ENCODE results near the gene GCDH.
A peak's percentile ranks its signal among the peaks of the same experiment; 100 is the strongest.

Gene GCDH

DNA sequence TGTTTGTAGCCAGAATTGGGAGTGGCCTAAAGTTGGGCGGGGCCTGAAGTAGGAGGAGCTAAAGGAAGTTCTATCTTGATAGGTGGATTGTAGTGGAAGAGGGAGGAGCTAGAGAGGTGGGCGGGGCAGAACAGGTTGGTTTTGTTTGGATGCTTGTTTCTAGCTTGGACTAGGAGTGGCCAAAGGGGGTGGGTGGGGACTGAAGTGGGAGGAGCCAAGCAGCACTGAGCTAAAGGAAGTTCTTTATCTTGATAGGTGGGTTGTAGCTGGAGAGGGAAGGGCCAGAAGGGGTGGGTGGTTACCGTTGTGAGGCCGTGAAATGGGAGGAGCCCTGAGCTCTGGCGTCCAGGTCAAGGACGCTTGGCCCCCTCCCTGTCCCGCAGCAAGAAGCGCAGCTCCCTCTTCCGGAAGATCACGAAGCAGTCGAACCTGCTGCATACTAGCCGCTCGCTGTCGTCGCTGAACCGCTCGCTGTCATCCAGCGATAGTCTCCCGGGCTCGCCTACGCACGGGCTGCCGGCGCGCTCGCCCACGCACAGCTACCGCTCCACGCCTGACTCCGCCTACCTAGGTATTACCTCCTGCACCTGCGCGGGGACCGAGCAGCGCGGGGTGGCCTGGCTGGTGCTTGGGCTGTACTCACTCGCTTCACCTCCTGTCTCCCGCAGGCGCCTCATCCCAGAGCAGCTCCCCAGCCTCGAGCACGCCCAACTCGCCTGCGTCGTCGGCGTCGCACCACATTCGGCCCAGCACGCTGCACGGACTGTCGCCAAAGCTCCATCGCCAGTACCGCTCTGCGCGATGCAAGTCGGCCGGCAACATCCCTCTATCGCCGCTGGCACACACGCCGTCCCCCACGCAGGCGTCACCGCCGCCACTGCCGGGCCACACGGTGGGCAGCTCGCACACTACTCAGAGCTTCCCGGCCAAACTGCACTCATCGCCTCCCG, 17.7 kb upstream of the GCDH start:
- peak overlapping the region in 3 of 5 donors; percentile 8 to 57 (median 39) for H3K4me3 ChIP-seq (ENCODE audit: low read depth in 1 of 5, low read length in 5 of 5)
- H3K36me3 ChIP-seq (ENCODE audit: control insufficient read depth in 5 of 5, insufficient read depth in 5 of 5, low read length in 5 of 5) = peaks cover 4 to 30% (median 19%) of the 10 kb centered on the region in 5 donors
- no peak overlapping the region for H3K27ac ChIP-seq (ENCODE audit: low read depth, low read length)
- peaks cover 0 to 5% (median 0%) of the 10 kb centered on the region in 5 donors for H3K9me3 ChIP-seq (ENCODE audit: control insufficient read depth in 5 of 5, low read length in 5 of 5)
- H3K4me1 ChIP-seq (ENCODE audit: control insufficient read depth in 5 of 5, insufficient read depth in 5 of 5, low read length in 5 of 5) = peaks cover 0 to 12% (median 4%) of the 10 kb centered on the region in 5 donors
- no peak overlapping the region for H3K9ac ChIP-seq (ENCODE audit: low read length in 5 of 5)
- H3K27me3 ChIP-seq (ENCODE audit: control insufficient read depth in 5 of 5, insufficient read depth in 4 of 5, low read length in 5 of 5) = peaks cover 0 to 8% (median 5%) of the 10 kb centered on the region in 5 donors

DNA sequence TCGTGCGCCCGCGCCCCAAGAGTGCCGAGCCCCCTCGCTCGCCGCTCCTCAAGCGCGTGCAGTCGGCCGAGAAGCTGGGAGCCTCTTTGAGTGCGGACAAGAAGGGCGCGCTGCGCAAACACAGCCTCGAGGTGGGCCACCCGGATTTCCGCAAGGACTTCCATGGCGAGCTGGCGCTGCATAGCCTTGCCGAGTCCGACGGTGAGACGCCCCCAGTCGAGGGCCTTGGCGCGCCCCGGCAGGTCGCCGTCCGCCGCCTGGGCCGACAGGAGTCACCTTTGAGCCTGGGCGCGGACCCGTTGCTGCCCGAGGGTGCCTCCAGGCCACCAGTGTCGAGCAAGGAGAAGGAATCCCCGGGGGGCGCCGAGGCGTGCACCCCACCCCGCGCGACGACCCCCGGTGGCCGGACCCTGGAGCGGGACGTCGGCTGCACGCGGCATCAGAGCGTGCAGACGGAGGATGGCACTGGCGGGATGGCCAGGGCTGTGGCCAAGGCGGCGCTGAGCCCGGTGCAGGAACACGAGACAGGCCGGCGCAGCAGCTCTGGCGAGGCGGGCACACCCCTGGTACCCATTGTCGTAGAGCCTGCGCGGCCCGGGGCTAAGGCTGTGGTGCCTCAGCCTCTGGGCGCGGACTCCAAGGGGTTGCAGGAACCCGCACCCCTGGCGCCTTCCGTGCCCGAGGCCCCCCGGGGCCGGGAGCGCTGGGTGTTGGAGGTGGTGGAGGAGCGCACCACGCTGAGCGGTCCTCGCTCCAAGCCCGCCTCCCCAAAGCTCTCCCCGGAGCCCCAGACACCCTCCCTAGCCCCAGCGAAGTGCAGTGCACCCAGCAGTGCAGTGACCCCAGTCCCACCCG, 16.8 kb upstream of the GCDH start:
- no peak overlapping the region for H3K27ac ChIP-seq (ENCODE audit: low read depth, low read length)
- H3K27me3 ChIP-seq (ENCODE audit: control insufficient read depth in 5 of 5, insufficient read depth in 4 of 5, low read length in 5 of 5) = peaks cover 0 to 1% (median 0%) of the 10 kb centered on the region in 5 donors
- H3K9me3 ChIP-seq (ENCODE audit: control insufficient read depth in 5 of 5, low read length in 5 of 5) = peaks cover 0 to 5% (median 0%) of the 10 kb centered on the region in 5 donors
- no peak overlapping the region for H3K4me3 ChIP-seq (ENCODE audit: low read depth in 1 of 5, low read length in 5 of 5)
- H3K9ac ChIP-seq (ENCODE audit: low read length in 5 of 5) = no peak overlapping the region
- peaks cover 0 to 17% (median 4%) of the 10 kb centered on the region in 5 donors for H3K4me1 ChIP-seq (ENCODE audit: control insufficient read depth in 5 of 5, insufficient read depth in 5 of 5, low read length in 5 of 5)
- peaks cover 4 to 36% (median 25%) of the 10 kb centered on the region in 5 donors for H3K36me3 ChIP-seq (ENCODE audit: control insufficient read depth in 5 of 5, insufficient read depth in 5 of 5, low read length in 5 of 5)

DNA sequence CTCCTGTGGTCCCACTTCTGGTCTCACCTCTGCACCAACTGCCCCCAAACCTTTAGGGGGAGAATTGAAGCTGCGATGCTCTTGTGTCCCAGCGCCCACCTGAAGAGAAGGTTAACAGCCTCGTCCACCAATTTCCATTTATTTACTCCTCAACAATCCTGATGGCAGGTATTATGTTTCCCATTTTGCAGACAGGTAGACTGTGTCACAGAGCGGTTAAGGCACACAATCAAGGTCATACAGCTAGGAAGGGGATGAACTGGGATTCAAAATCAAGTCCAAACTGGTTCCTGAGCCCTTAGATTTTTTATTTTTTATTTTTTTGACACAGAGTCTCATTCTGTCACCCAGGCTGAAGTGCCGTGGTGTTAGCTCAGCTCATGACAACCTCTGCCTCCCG, 15.9 kb upstream of the GCDH start:
- H3K27ac ChIP-seq (ENCODE audit: low read depth, low read length) = no peak overlapping the region
- no peak overlapping the region for H3K4me3 ChIP-seq (ENCODE audit: low read depth in 1 of 5, low read length in 5 of 5)
- H3K36me3 ChIP-seq (ENCODE audit: control insufficient read depth in 5 of 5, insufficient read depth in 5 of 5, low read length in 5 of 5) = peaks cover 4 to 36% (median 25%) of the 10 kb centered on the region in 5 donors
- no peak overlapping the region for H3K9ac ChIP-seq (ENCODE audit: low read length in 5 of 5)
- peaks cover 0 to 17% (median 5%) of the 10 kb centered on the region in 5 donors for H3K4me1 ChIP-seq (ENCODE audit: control insufficient read depth in 5 of 5, insufficient read depth in 5 of 5, low read length in 5 of 5)
- no peaks in the 10 kb centered on the region for H3K27me3 ChIP-seq (ENCODE audit: control insufficient read depth in 5 of 5, insufficient read depth in 4 of 5, low read length in 5 of 5)
- H3K9me3 ChIP-seq (ENCODE audit: control insufficient read depth in 5 of 5, low read length in 5 of 5) = peaks cover 0 to 5% (median 0%) of the 10 kb centered on the region in 5 donors

DNA sequence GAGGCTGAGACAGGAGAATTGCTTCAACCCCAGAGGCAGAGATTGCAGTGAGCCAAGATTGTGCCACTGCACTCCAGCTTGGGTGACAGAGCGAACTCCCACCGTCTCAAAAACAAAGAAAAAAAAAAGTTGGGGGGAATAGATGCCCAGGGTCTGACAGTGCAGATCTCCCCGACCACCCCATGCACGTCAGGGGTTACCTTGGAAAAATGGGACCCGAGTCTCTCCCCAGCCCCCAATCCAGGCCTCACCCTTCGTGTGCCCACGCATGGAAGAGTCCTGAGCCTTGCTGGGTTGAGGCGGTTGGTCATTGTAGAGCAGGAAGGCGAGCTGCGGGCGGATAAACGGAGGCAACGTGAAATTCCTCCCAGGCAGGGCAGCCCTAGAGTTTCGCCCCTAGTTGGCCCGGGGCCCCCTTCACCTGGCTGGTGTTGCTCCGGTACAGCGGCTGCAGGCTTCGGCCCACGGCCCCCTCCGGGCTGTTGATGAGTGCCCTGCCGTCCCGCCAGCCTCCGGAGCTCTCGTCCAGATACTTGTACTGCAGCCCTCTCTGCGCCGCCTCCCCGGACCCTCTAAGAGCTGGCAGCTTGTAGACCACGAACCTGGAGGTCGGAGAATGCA, 10.3 kb upstream of the GCDH start:
- Histone ChIP-seq H3K27ac (ENCODE audit: low read depth, low read length) (peak overlapping the region; percentile 70), H3K9ac (ENCODE audit: low read length in 5 of 5) (peak overlapping the region in 4 of 5 donors; percentile 70 to 87 (median 78)), H3K4me3 (ENCODE audit: low read depth in 1 of 5, low read length in 5 of 5) (peak overlapping the region; percentile 74 to 90 (median 82)), H3K4me1 (ENCODE audit: control insufficient read depth in 5 of 5, insufficient read depth in 5 of 5, low read length in 5 of 5) (peaks cover 0 to 31% (median 23%) of the 10 kb centered on the region in 5 donors), H3K9me3 (ENCODE audit: control insufficient read depth in 5 of 5, low read length in 5 of 5) (peaks cover 5 to 17% (median 10%) of the 10 kb centered on the region in 5 donors), H3K36me3 (ENCODE audit: control insufficient read depth in 5 of 5, insufficient read depth in 5 of 5, low read length in 5 of 5) (peaks cover 4 to 24% (median 16%) of the 10 kb centered on the region in 5 donors), H3K27me3 (ENCODE audit: control insufficient read depth in 5 of 5, insufficient read depth in 4 of 5, low read length in 5 of 5) (peaks cover 3 to 12% (median 9%) of the 10 kb centered on the region in 5 donors)

DNA sequence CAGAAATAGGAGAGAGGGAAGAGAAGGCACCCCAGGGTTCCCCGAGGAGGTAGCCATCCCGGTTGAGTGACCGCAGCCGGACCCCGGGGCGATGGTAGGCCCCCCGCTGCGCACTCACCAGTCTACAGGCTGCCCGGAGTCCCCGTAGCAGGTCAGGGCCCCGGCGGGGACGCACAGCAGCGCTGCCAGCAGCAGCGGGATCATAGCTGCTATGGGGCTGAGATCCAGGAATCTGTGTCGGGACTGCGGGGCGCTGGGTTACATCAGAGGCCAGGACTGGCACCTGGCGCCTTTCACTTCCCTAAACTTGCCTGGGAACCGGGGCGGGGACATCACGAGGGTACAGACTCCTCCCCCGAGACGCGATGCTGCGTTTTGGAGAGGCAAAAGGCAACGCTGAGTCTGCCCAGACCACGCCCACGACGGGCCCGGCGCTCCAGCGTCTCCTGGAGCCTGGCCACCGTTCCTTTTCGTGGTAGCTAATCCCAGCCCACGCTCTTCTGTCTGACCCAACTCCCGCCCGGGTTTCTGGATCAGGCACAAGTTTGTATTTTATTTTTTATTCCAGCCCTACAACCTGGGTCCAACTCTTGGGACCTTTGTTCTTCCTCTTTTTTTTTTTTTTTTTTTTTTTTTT, 9.7 kb upstream of the GCDH start, which contains the start of gene DNASE2:
Gene DNASE2 (minus strand): TSS at position 278 of the 637 bp plus-strand sequence. CDS start 74 bp downstream, at position 204.
- Histone ChIP-seq H3K9me3 (ENCODE audit: control insufficient read depth in 5 of 5, low read length in 5 of 5) (peaks cover 5 to 17% (median 10%) of the 10 kb centered on the region in 5 donors), H3K4me1 (ENCODE audit: control insufficient read depth in 5 of 5, insufficient read depth in 5 of 5, low read length in 5 of 5) (peaks cover 0 to 35% (median 27%) of the 10 kb centered on the region in 5 donors), H3K27ac (ENCODE audit: low read depth, low read length) (peak within 1 kb of the TSS; percentile 70), H3K4me3 (ENCODE audit: low read depth in 1 of 5, low read length in 5 of 5) (peak within 1 kb of the TSS; percentile 74 to 90 (median 82)), H3K36me3 (ENCODE audit: control insufficient read depth in 5 of 5, insufficient read depth in 5 of 5, low read length in 5 of 5) (peaks cover 4 to 17% (median 10%) of the 10 kb centered on the region in 5 donors), H3K27me3 (ENCODE audit: control insufficient read depth in 5 of 5, insufficient read depth in 4 of 5, low read length in 5 of 5) (peaks cover 6 to 18% (median 9%) of the 10 kb centered on the region in 5 donors), H3K9ac (ENCODE audit: low read length in 5 of 5) (peak within 1 kb of the TSS in 4 of 5 donors; percentile 70 to 87 (median 78))

DNA sequence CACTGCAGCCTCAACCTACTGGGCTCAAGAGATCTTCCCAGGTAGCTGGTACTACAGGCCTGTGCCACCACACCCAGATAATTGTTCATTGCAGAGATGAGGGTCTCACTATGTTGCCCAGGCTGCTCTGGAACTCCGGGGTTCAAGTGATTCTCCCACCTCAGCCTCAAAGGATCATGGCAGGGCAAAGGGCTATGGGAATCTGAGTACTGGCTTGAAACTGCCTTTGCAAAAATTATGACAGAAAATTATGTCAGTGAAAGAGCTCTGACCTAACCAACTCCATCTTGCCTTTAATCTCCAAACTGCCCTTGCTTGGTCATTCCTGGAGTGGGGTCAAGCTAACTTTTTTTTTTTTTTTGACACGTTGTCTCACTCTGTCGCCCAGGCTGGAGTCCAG, 8.4 kb upstream of the GCDH start:
- Histone ChIP-seq H3K27me3 (ENCODE audit: control insufficient read depth in 5 of 5, insufficient read depth in 4 of 5, low read length in 5 of 5) (peaks cover 6 to 26% (median 9%) of the 10 kb centered on the region in 5 donors), H3K9ac (ENCODE audit: low read length in 5 of 5) (no peak overlapping the region), H3K36me3 (ENCODE audit: control insufficient read depth in 5 of 5, insufficient read depth in 5 of 5, low read length in 5 of 5) (peaks cover 4 to 12% (median 10%) of the 10 kb centered on the region in 5 donors), H3K4me3 (ENCODE audit: low read depth in 1 of 5, low read length in 5 of 5) (no peak overlapping the region), H3K27ac (ENCODE audit: low read depth, low read length) (no peak overlapping the region), H3K4me1 (ENCODE audit: control insufficient read depth in 5 of 5, insufficient read depth in 5 of 5, low read length in 5 of 5) (peaks cover 0 to 35% (median 27%) of the 10 kb centered on the region in 5 donors), H3K9me3 (ENCODE audit: control insufficient read depth in 5 of 5, low read length in 5 of 5) (peaks cover 5 to 17% (median 10%) of the 10 kb centered on the region in 5 donors)

DNA sequence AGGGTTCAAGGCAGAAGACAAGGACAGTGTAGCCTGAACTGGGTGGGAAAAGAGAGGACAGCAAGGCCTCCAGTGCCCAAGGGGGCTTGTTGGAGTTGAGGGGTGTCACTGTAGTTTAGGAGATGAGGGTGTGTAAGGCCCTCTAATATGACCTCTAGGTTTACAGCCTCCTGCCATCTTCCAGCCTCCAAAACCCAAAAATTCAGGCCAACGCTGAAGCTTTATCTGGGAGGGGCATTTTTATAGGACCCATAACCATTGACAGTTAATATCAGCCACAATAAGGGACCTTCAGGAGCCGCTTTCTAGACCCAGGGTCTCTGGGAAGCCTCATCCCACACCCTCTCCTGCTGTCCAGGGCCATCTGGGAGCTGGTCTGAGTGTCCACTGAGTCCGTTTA, 6.8 kb upstream of the GCDH start:
- H3K36me3 ChIP-seq (ENCODE audit: control insufficient read depth in 5 of 5, insufficient read depth in 5 of 5, low read length in 5 of 5) = no peaks in the 10 kb centered on the region
- H3K9ac ChIP-seq (ENCODE audit: low read length in 5 of 5) = no peak overlapping the region
- no peak overlapping the region for H3K27ac ChIP-seq (ENCODE audit: low read depth, low read length)
- peak overlapping the region in 1 of 5 donors; percentile 26 for H3K4me3 ChIP-seq (ENCODE audit: low read depth in 1 of 5, low read length in 5 of 5)
- peaks cover 5 to 17% (median 10%) of the 10 kb centered on the region in 5 donors for H3K9me3 ChIP-seq (ENCODE audit: control insufficient read depth in 5 of 5, low read length in 5 of 5)
- peaks cover 0 to 29% (median 25%) of the 10 kb centered on the region in 5 donors for H3K4me1 ChIP-seq (ENCODE audit: control insufficient read depth in 5 of 5, insufficient read depth in 5 of 5, low read length in 5 of 5)
- H3K27me3 ChIP-seq (ENCODE audit: control insufficient read depth in 5 of 5, insufficient read depth in 4 of 5, low read length in 5 of 5) = peaks cover 6 to 26% (median 9%) of the 10 kb centered on the region in 5 donors

DNA sequence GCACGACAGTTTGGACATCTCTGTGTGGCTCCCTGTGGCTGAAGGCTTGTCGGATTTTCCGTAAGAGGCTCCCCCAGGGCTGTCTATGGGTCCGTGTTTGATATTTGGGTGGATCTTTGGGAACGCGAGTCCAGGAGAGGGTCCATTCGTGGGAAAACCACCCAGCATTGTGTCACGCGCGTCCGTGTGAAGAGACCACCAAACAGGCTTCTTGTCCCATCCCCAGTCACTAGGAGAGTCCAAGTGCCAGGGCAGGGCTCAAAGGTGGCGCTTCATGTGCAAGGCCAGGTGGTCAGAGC, 6.4 kb upstream of the GCDH start:
- Histone ChIP-seq H3K27me3 (ENCODE audit: control insufficient read depth in 5 of 5, insufficient read depth in 4 of 5, low read length in 5 of 5) (peaks cover 6 to 26% (median 9%) of the 10 kb centered on the region in 5 donors), H3K4me1 (ENCODE audit: control insufficient read depth in 5 of 5, insufficient read depth in 5 of 5, low read length in 5 of 5) (peaks cover 0 to 29% (median 25%) of the 10 kb centered on the region in 5 donors), H3K36me3 (ENCODE audit: control insufficient read depth in 5 of 5, insufficient read depth in 5 of 5, low read length in 5 of 5) (no peaks in the 10 kb centered on the region), H3K9me3 (ENCODE audit: control insufficient read depth in 5 of 5, low read length in 5 of 5) (peaks cover 5 to 17% (median 10%) of the 10 kb centered on the region in 5 donors), H3K9ac (ENCODE audit: low read length in 5 of 5) (no peak overlapping the region), H3K4me3 (ENCODE audit: low read depth in 1 of 5, low read length in 5 of 5) (peak overlapping the region in 2 of 5 donors; percentile 26 to 62), H3K27ac (ENCODE audit: low read depth, low read length) (no peak overlapping the region)

All from subcutaneous abdominal adipose tissue (tissue), 5 donors.